ENCODE data around the gene DCAF11.
"Not testable (repeated sequence)": the region's sequence is repeated elsewhere in the genome, so short reads cannot be mapped to it uniquely, and the experiment has no call there.

Gene DCAF11

GRCh38 chr14:24100982-24101494 is 13.5 kb upstream of the DCAF11 start:
- Mint-ChIP-seq H3K36me3 (peaks cover 22% of the 10 kb centered on the region), H3K27ac (no peak overlapping the region), H3K4me1 (peaks cover 8% of the 10 kb centered on the region), H3K9me3 (no peaks in the 10 kb centered on the region), H3K27me3 (no peaks in the 10 kb centered on the region), H3K4me3 (no peak overlapping the region)

- Mint-ChIP-seq H3K27ac (no peak overlapping the region), H3K36me3 (peaks cover 22% of the 10 kb centered on the region), H3K9me3 (no peaks in the 10 kb centered on the region), H3K4me1 (peaks cover 1% of the 10 kb centered on the region), H3K4me3 (no peak overlapping the region), H3K27me3 (no peaks in the 10 kb centered on the region)
Measured at GRCh38 chr14:24102357-24103048, 12.1 kb upstream of the DCAF11 start.

- no peaks in the 10 kb centered on the region for H3K27me3 Mint-ChIP-seq
- H3K27ac Mint-ChIP-seq: no peak overlapping the region
- peaks cover 4% of the 10 kb centered on the region for H3K4me1 Mint-ChIP-seq
- no peaks in the 10 kb centered on the region for H3K9me3 Mint-ChIP-seq
- H3K36me3 Mint-ChIP-seq: peaks cover 22% of the 10 kb centered on the region
- H3K4me3 Mint-ChIP-seq: no peak overlapping the region
Measured at GRCh38 chr14:24103451-24103850, 11.1 kb upstream of the DCAF11 start.

GRCh38 chr14:24105609-24106239 is 8.9 kb upstream of the DCAF11 start:
- not testable (repeated sequence) for H3K27me3 Mint-ChIP-seq, H3K9me3 Mint-ChIP-seq, H3K27ac Mint-ChIP-seq, H3K4me3 Mint-ChIP-seq
- Mint-ChIP-seq H3K4me1 (peaks cover 15% of the 10 kb centered on the region), H3K36me3 (peaks cover 15% of the 10 kb centered on the region)

GRCh38 chr14:24106672-24107271 is 7.8 kb upstream of the DCAF11 start:
- Mint-ChIP-seq H3K4me1 (peaks cover 16% of the 10 kb centered on the region), H3K4me3 (no peak overlapping the region)

GRCh38 chr14:24108336-24108874 is 6.2 kb upstream of the DCAF11 start:
- H3K4me1 Mint-ChIP-seq: peaks cover 16% of the 10 kb centered on the region
- peaks cover 9% of the 10 kb centered on the region for H3K36me3 Mint-ChIP-seq
- no peaks in the 10 kb centered on the region for H3K27me3 Mint-ChIP-seq
- H3K27ac Mint-ChIP-seq: peak overlapping the region; percentile 93
- no peak overlapping the region for H3K4me3 Mint-ChIP-seq
- H3K9me3 Mint-ChIP-seq: no peaks in the 10 kb centered on the region

More at GRCh38 chr14:24106672-24107271, 7.8 kb upstream of the DCAF11 start:
- H3K9me3 Mint-ChIP-seq: no peaks in the 10 kb centered on the region
- H3K36me3 Mint-ChIP-seq: peaks cover 13% of the 10 kb centered on the region
- H3K27me3 Mint-ChIP-seq: no peaks in the 10 kb centered on the region
- no peak overlapping the region for H3K27ac Mint-ChIP-seq

GRCh38 chr14:24110060-24110459 is 4.5 kb upstream of the DCAF11 start:
- Mint-ChIP-seq H3K27ac (no peak overlapping the region), H3K9me3 (no peaks in the 10 kb centered on the region), H3K4me1 (peaks cover 17% of the 10 kb centered on the region), H3K27me3 (no peaks in the 10 kb centered on the region), H3K4me3 (no peak overlapping the region), H3K36me3 (no peaks in the 10 kb centered on the region)

- H3K4me1 Mint-ChIP-seq: peaks cover 22% of the 10 kb centered on the region
- H3K9me3 Mint-ChIP-seq: no peaks in the 10 kb centered on the region
- no peak overlapping the region for H3K27ac Mint-ChIP-seq
- no peaks in the 10 kb centered on the region for H3K36me3 Mint-ChIP-seq
- no peak overlapping the region for H3K4me3 Mint-ChIP-seq
- H3K27me3 Mint-ChIP-seq: no peaks in the 10 kb centered on the region
Measured at GRCh38 chr14:24110523-24110922, 4.1 kb upstream of the DCAF11 start.

GRCh38 chr14:24113379-24113800 is 1.2 kb upstream of the DCAF11 start:
- H3K36me3 Mint-ChIP-seq: peaks cover 2% of the 10 kb centered on the region
- H3K27me3 Mint-ChIP-seq: no peaks in the 10 kb centered on the region
- H3K4me1 Mint-ChIP-seq: peaks cover 39% of the 10 kb centered on the region
- H3K4me3 Mint-ChIP-seq: peak overlapping the region; percentile 97
- peak overlapping the region; percentile 99 for H3K27ac Mint-ChIP-seq
- no peaks in the 10 kb centered on the region for H3K9me3 Mint-ChIP-seq

GRCh38 chr14:24113801-24114531 is 611 bp upstream of the DCAF11 start:
- Mint-ChIP-seq H3K27me3 (no peaks in the 10 kb centered on the region), H3K36me3 (peaks cover 4% of the 10 kb centered on the region), H3K4me3 (peak overlapping the region; percentile 97), H3K9me3 (no peaks in the 10 kb centered on the region), H3K4me1 (peaks cover 33% of the 10 kb centered on the region), H3K27ac (peak overlapping the region; percentile 99)

- H3K27ac Mint-ChIP-seq: peak overlapping the region; percentile 99
- peak overlapping the region; percentile 97 for H3K4me3 Mint-ChIP-seq
- no peaks in the 10 kb centered on the region for H3K27me3 Mint-ChIP-seq
- no peaks in the 10 kb centered on the region for H3K9me3 Mint-ChIP-seq
- H3K4me1 Mint-ChIP-seq: peaks cover 29% of the 10 kb centered on the region
- peaks cover 4% of the 10 kb centered on the region for H3K36me3 Mint-ChIP-seq
Measured at GRCh38 chr14:24115422-24116127, 998 bp downstream of the DCAF11 start.

GRCh38 chr14:24116128-24116814 is 1.7 kb downstream of the DCAF11 start:
- H3K4me3 Mint-ChIP-seq: peak overlapping the region; percentile 97
- H3K27ac Mint-ChIP-seq: peak overlapping the region; percentile 74
- H3K36me3 Mint-ChIP-seq: peaks cover 4% of the 10 kb centered on the region
- H3K9me3 Mint-ChIP-seq: no peaks in the 10 kb centered on the region
- H3K27me3 Mint-ChIP-seq: no peaks in the 10 kb centered on the region
- peaks cover 26% of the 10 kb centered on the region for H3K4me1 Mint-ChIP-seq

- peak overlapping the region; percentile 74 for H3K27ac Mint-ChIP-seq
- H3K27me3 Mint-ChIP-seq: no peaks in the 10 kb centered on the region
- no peaks in the 10 kb centered on the region for H3K9me3 Mint-ChIP-seq
- H3K4me1 Mint-ChIP-seq: peaks cover 26% of the 10 kb centered on the region
- H3K4me3 Mint-ChIP-seq: no peak overlapping the region
- peaks cover 6% of the 10 kb centered on the region for H3K36me3 Mint-ChIP-seq
Measured at GRCh38 chr14:24117179-24117578, 2.6 kb downstream of the DCAF11 start.

GRCh38 chr14:24119691-24120090 is 5.1 kb downstream of the DCAF11 start:
- H3K36me3 Mint-ChIP-seq: peaks cover 6% of the 10 kb centered on the region

More at GRCh38 chr14:24119691-24120090, 5.1 kb downstream of the DCAF11 start:
- Mint-ChIP-seq H3K27ac (no peak overlapping the region), H3K4me1 (peaks cover 26% of the 10 kb centered on the region), H3K27me3 (no peaks in the 10 kb centered on the region), H3K9me3 (no peaks in the 10 kb centered on the region), H3K4me3 (no peak overlapping the region)

Data from activated naive CD4-positive, alpha-beta T cell treated with anti-CD3 and anti-CD28 coated beads, Interleukin-2, amount 50 U/mL, for 24 hours (primary cell).